IPS DF 6.9 (cell line): ENCODE results near the gene MERTK.
"Not testable (repeated sequence)": the region's sequence is repeated elsewhere in the genome, so short reads cannot be mapped to it uniquely, and the experiment has no call there.

Experiments
- DNase-seq: peaks from one replicate; pipeline ENCODE4 v3.0.0-alpha.2; 2013; ENCODE audit warnings: low read depth, low spot score
- H3K27ac ChIP-seq: one replicate; pipeline ENCODE4 v1.5.1; 2013; ENCODE audit warnings: low read length, control low read depth
- H3K27me3 ChIP-seq: 2 replicates; pipeline ENCODE4 v1.6.1; 2013; ENCODE audit warnings: mild to moderate bottlenecking, low read length; ENCODE audit not compliant: control insufficient read depth, insufficient read depth
- H3K36me3 ChIP-seq: 2 replicates; pipeline ENCODE4 v1.6.1; 2013; ENCODE audit warnings: low read length; ENCODE audit not compliant: control insufficient read depth, insufficient read depth
- H3K4me1 ChIP-seq: 2 replicates; pipeline ENCODE4 v1.6.1; 2013; ENCODE audit warnings: low read length; ENCODE audit not compliant: control insufficient read depth, insufficient read depth
- H3K4me3 ChIP-seq: 2 replicates; pipeline ENCODE4 v1.5.1; 2013; ENCODE audit warnings: mild to moderate bottlenecking, low read length
- H3K9me3 ChIP-seq: 2 replicates; pipeline ENCODE4 v1.6.1; 2013; ENCODE audit warnings: low read length, inconsistent platforms; ENCODE audit not compliant: control insufficient read depth, insufficient read depth
- WGBS: extraction: QIAGEN DNeasy Blood & Tissue Kit; methylation state at CpG from one replicate; pipeline ENCODE4 v1.1.7; 2013; ENCODE audit warnings: mixed read lengths, missing lambda C conversion rate; ENCODE audit not compliant: insufficient read length, insufficient coverage; 5-methylcytosine and 5-hydroxymethylcytosine counted together

The MERTK gene

DNA sequence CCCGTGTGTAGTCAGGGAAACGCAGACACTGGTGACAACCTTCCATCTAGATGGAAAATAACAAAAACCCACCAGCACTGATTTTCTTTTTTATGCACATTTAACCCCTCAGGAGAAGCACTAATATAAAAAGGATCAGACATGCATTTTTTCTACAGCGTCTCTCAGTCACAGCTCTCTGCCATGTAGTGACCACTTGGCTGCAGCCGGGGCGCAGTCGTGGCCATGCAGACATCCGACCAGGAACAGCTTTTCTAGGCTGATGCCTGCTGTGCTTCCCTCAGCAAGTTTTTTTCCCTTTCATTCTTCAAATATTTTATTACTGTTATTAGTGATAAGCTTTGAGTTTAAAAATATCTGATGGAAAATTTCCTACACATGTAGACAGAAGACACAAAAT is 63.3 kb downstream of the MERTK start:
- H3K4me3 ChIP-seq = no peak overlapping the region
- H3K4me1 ChIP-seq = no peaks in the 10 kb centered on the region
- no peaks in the 10 kb centered on the region for H3K9me3 ChIP-seq
- no peaks in the 10 kb centered on the region for H3K36me3 ChIP-seq
- DNase-seq = no peak
- WGBS = no CpG with 5 or more reads among the region's 7 CpGs
- H3K27me3 ChIP-seq = no peaks in the 10 kb centered on the region
- H3K27ac ChIP-seq = no peak overlapping the region

DNA sequence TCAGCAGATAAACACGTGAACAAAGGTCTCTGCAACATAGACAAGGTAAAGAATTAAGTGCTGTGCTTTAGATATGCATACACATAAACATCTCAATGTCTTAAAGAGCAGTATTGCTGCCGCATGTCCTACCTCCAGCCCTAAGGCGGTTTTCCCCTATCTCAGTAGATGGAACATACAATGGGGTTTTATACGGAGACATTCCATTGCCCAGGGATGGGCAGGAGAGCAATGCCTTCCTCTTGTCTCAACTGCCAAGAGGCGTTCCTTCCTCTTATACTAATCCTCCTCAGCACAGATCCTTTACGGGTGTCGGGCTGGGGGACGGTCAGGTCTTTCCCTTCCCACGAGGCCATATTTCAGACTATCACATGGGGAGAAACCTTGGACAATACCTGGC is 64.7 kb downstream of the MERTK start:
- H3K27ac ChIP-seq, DNase-seq, H3K4me3 ChIP-seq, H3K36me3 ChIP-seq, H3K27me3 ChIP-seq, H3K9me3 ChIP-seq, H3K4me1 ChIP-seq: not testable (repeated sequence)
- WGBS = no CpG with 5 or more reads among the region's 9 CpGs

DNA sequence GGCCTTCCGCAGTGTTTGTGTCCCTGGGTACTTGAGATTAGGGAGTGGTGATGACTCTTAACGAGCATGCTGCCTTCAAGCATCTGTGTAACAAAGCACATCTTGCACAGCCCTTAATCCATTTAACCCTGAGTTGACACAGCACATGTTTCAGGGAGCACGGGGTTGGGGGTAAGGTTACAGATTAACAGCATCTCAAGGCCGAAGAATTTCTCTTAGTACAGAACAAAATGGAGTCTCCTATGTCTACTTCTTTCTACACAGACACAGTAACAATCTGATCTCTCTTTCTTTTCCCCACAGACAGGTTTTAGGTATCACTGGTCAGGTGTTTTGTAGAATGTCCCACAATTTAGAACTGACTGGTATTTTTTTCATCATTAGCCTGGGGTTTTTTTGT is 65.1 kb downstream of the MERTK start:
- H3K9me3 ChIP-seq, H3K4me1 ChIP-seq, H3K36me3 ChIP-seq, H3K27ac ChIP-seq, H3K4me3 ChIP-seq, DNase-seq, H3K27me3 ChIP-seq: not testable (repeated sequence)
- WGBS = no CpG with 5 or more reads among the region's 4 CpGs

DNA sequence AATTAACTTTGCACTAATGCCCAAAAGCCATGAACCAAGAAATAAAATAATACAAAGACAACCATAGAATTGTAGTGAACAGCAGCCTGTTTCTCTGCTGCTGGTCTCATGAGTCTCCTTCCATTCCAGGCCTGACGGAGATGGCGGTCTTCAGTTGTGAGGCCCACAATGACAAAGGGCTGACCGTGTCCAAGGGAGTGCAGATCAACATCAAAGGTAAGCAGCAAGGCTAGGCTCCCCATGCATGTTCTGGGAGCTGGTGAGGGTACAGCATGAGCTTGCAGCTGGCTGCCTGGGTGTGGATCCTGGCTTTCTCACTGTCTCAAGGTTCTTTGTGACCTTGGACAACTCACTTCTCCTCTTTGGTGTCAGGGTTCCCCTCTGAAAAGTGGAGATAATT is 66.7 kb downstream of the MERTK start:
- no peaks in the 10 kb centered on the region for H3K4me1 ChIP-seq
- no CpG with 5 or more reads among the region's 3 CpGs for WGBS
- no peaks in the 10 kb centered on the region for H3K9me3 ChIP-seq
- H3K4me3 ChIP-seq = no peak overlapping the region
- H3K27me3 ChIP-seq = no peaks in the 10 kb centered on the region
- H3K36me3 ChIP-seq = no peaks in the 10 kb centered on the region
- no peak for DNase-seq
- no peak overlapping the region for H3K27ac ChIP-seq

DNA sequence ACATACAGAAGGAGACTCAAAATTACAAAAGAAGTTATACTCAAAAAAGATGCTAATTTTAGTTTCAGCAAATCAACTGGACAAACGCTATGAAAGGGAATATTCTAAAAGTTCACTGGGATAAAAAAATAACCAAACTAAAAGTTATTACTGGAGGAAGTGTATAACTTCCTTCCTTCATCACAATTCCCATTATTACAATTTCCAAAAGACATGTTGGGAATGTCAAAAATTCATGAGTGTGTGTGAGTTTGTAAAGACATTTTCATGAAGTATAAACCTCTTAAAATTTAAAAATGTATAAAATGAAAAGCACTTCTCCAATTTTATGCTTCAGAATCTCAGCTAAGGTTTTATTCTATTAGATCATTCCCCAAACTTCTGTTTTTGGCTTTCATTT is 67.8 kb downstream of the MERTK start:
- WGBS = no CpG with 5 or more reads among the region's 1 CpG
- no peak overlapping the region for H3K4me3 ChIP-seq
- no peak overlapping the region for H3K27ac ChIP-seq
- H3K9me3 ChIP-seq = no peaks in the 10 kb centered on the region
- no peaks in the 10 kb centered on the region for H3K36me3 ChIP-seq
- DNase-seq = no peak
- no peaks in the 10 kb centered on the region for H3K4me1 ChIP-seq
- H3K27me3 ChIP-seq = no peaks in the 10 kb centered on the region

DNA sequence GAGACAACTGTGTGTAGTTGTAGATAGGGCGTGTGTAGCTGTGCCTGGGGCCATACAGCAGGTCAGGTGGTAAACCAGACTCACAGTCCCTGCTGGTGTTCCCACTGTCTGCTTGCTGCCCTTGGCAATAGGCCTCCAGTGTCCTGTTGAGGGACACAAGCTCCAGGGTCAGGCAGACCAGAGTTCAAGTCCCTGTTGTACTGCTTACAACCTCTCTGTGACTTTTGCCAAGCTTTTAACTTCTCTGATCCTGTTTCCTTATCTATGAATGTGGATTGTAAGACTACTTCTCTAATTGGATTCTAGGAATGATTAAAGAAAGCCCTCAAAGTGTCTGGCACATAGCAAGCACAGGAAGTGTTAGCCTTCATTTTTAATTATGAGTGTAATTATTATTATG is 68.6 kb downstream of the MERTK start:
- H3K27ac ChIP-seq = no peak overlapping the region
- no peak overlapping the region for H3K4me3 ChIP-seq
- H3K27me3 ChIP-seq = no peaks in the 10 kb centered on the region
- no peaks in the 10 kb centered on the region for H3K4me1 ChIP-seq
- H3K9me3 ChIP-seq = no peaks in the 10 kb centered on the region
- no peak for DNase-seq
- WGBS = no CpG with 5 or more reads among the region's 1 CpG
- no peaks in the 10 kb centered on the region for H3K36me3 ChIP-seq

DNA sequence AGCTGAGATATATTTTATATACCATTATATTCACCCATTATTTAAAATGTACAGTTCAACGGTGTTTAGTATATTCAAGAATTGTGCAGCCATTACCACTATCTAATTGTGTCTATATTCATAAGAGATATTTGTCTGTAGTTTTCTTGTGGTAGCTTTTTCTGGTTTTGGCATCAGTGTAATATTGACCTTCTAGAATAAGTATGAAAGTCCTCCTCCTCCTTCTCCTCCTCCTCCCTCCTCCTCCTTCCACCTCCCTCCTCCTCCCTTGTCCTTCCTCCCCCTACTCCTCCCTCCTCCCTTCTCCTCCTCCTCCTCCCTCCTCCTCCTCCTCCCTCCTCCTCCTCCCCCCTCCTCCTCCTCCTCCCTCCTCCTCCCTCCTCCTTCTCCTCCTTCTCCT is 72.0 kb downstream of the MERTK start:
- Histone ChIP-seq H3K4me1 (no peaks in the 10 kb centered on the region), H3K27ac (no peak overlapping the region), H3K27me3 (no peaks in the 10 kb centered on the region), H3K36me3 (no peaks in the 10 kb centered on the region), H3K9me3 (no peaks in the 10 kb centered on the region), H3K4me3 (no peak overlapping the region)
- no CpG with 5 or more reads among the region's 1 CpG for WGBS
- no peak for DNase-seq

DNA sequence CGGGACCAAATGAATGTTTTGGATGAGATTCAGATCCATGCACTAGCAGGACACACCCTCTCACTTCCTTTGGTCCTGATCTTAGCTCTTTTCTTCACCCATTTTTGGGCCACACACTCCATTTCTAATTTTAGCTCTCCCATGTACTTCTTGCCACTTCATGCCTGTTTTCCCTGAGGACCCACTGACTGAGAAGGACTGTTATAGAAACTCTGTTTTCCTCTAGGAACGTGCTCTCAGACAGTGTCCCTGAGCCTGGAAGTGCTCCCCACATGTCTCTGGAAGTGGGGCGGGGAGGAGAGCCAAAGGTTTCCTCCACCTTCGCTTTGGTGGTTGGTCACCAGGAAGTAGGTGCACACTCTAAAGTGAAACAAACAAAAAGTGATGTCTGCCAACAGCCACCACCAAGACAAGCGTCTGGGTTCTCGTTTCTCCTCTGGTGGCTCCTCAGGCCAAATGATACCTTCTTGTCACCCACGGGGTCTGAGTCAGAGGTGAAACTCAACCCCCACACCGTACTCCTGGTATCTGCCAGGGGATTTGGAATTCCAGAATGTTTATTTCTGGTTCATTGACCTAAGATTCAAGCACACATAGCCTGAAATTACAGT is 74.7 kb downstream of the MERTK start:
- H3K4me1 ChIP-seq = no peaks in the 10 kb centered on the region
- H3K9me3 ChIP-seq = no peaks in the 10 kb centered on the region
- H3K27me3 ChIP-seq = no peaks in the 10 kb centered on the region
- H3K36me3 ChIP-seq = peaks cover 2% of the 10 kb centered on the region; the same call in 1 of the 2 replicates
- DNase-seq = no peak
- H3K27ac ChIP-seq = no peak overlapping the region
- WGBS = no CpG with 5 or more reads among the region's 8 CpGs
- no peak overlapping the region for H3K4me3 ChIP-seq

DNA sequence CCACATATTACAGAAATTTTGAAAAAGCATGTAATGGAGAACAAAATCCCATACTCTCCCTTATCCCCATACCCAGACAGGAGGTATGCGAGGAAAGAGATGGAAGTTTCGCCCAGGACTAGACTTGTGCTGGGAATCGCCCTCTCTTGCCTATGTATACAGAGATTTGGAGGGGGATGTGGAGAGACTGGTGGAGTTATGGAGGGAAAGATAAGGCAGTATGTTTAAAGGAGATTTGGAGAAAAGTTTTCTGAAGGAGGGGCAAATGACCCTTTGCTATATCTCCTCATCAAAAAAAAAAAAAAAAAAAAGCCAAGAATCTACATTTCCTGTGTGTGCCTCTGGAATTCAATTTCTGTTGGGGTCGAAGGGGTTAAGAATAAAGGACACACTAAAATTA is 75.3 kb downstream of the MERTK start:
- WGBS = no CpG with 5 or more reads among the region's 4 CpGs
- Histone ChIP-seq H3K36me3 (peaks cover 2% of the 10 kb centered on the region; the same call in 1 of the 2 replicates), H3K4me1 (no peaks in the 10 kb centered on the region), H3K27ac (no peak overlapping the region), H3K27me3 (no peaks in the 10 kb centered on the region), H3K9me3 (no peaks in the 10 kb centered on the region), H3K4me3 (no peak overlapping the region)
- no peak for DNase-seq

DNA sequence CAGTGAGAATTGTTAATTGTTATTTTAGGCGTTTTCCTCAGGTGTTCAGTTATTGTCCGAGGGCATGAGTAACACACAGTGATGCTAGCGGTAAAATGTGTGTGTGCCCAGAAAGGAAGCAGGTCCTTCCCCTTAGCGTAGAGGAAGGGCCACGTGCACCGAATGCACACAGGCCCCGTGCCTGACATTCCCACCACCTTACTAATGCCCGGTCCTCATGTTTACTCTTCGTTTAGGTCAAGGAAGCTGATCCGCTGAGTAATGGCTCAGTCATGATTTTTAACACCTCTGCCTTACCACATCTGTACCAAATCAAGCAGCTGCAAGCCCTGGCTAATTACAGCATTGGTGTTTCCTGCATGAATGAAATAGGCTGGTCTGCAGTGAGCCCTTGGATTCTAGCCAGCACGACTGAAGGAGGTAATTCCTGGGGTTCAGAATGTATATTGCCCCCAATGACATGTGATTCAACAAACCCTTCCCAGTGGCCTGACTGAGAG is 76.7 kb downstream of the MERTK start:
- Histone ChIP-seq H3K36me3 (peaks cover 2% of the 10 kb centered on the region; the same call in 1 of the 2 replicates), H3K4me3 (no peak overlapping the region), H3K27ac (no peak overlapping the region), H3K27me3 (no peaks in the 10 kb centered on the region), H3K9me3 (no peaks in the 10 kb centered on the region), H3K4me1 (no peaks in the 10 kb centered on the region)
- no CpG with 5 or more reads among the region's 11 CpGs for WGBS
- no peak for DNase-seq

DNA sequence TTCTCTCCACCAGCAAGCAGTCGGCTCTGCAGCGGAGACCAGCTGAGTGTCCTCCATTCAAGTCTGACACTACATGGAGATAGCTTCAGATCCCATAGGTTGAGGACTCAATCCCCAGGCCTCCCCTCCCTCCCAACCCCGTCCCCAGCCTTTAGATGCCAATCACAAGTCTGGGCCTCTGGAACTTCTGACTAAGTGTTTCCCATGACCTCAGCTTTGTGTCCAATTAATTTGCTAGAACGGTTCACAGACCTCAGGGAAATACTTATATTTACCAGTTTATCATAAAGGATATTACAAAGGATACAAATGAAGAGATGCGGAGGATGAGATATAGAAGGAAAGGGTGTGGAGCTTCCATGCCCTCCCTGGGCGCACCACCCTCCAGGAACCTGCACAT is 77.4 kb downstream of the MERTK start:
- no peaks in the 10 kb centered on the region for H3K4me1 ChIP-seq
- no peak for DNase-seq
- no CpG with 5 or more reads among the region's 6 CpGs for WGBS
- no peaks in the 10 kb centered on the region for H3K9me3 ChIP-seq
- peaks cover 2% of the 10 kb centered on the region; the same call in 1 of the 2 replicates for H3K36me3 ChIP-seq
- H3K4me3 ChIP-seq = no peak overlapping the region
- no peaks in the 10 kb centered on the region for H3K27me3 ChIP-seq
- H3K27ac ChIP-seq = no peak overlapping the region
